GM21526 (cell line): ENCODE measurements around the gene VAV2.

ENCODE experiments used
- ATAC-seq: cut with Tn5 transposase; IDR thresholded peaks from one replicate; pipeline ENCODE4 v1.9.1; 2021; ENCODE audit warnings: moderate library complexity; ENCODE audit not compliant: unreplicated experiment, low FRiP score

The VAV2 gene

DNA sequence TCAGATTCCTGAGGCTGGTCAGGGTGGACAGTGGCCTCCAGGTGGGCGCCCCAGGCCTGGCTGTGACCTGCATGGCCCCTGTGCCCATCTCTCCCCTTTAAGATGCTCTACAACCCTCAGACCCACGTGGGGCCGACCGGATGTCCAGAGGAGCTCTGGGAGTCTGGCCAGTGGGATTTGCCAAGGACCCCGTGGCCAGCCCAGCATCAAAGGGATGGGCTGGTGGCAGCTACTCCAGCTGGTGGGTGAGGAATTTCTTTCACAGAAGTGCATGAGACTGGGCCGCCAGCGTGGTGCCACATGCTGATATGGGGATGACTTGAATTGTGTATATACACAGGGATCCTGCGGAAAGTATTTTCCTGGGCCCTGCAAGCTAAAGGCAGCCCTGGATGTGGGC is 159.2 kb downstream of the VAV2 start:
- ATAC-seq: no peak

DNA sequence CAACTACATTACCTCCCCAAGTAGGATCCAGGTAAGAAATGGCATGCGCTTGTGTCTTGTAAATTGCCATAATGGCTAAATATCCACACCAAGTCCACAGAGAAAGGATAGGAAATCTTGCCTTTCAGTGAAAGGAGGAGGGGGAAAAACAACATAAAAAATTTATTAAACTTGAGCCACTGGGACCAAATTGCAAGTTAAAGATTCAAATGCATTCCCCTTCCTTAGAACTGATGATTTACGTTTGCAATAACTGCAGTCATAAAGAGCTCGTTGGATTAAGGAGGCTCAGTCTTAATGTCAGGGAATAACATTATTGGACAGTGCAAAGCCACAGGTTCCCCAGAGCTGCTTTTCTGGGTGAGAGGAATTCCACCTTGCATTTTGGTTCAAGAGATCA is 161.4 kb downstream of the VAV2 start:
- ATAC-seq: no peak

DNA sequence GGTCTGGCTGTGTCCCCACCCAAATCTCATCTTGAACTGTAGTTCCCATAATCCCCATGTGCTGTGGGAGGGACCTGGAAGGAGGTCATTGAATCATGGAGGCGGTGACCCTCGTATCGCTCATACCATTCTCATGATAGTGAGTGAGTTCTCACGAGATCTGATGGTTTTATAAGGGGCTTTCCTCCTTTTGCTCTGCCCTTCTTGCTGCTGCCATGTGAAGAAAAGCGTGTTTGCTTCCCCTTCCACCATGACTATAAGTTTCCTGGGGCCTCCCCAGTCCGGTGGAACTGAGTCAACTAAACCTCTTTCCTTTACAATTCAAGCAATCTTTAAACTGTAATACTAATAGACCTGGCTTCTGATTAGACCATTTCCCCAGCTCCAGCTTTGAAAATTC is 161.8 kb downstream of the VAV2 start:
- no peak for ATAC-seq

DNA sequence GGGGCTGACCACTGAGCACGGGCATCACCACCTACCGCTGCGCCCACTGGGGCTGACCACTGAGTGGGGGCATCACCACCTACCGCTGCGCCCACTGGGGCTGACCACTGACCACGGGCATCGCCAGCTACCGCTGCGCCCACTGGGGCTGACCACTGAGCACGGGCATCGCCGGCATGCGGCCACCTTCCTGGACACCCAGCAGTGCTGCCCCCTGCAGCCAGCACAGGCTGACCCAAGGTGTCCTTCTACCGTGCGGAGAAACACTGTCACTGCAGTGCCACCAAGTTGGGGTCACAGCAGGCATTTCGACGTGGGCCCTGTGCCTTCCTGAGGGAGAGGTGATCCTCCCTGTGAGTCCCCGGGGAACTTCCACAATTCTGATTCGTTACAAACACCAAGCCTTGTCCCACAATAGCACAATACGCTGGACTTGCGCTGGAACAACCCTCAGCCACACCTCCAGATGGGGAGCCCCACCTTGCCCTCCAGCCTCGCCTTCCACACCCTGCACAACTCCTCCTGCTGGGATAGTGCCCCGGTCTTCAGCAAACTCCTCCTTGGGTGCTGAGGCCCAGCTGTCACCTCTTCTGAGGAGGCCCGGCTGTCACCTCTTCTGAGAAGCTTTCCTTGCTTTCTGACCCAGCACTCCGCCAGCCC is 163.7 kb downstream of the VAV2 start:
- ATAC-seq: no peak

DNA sequence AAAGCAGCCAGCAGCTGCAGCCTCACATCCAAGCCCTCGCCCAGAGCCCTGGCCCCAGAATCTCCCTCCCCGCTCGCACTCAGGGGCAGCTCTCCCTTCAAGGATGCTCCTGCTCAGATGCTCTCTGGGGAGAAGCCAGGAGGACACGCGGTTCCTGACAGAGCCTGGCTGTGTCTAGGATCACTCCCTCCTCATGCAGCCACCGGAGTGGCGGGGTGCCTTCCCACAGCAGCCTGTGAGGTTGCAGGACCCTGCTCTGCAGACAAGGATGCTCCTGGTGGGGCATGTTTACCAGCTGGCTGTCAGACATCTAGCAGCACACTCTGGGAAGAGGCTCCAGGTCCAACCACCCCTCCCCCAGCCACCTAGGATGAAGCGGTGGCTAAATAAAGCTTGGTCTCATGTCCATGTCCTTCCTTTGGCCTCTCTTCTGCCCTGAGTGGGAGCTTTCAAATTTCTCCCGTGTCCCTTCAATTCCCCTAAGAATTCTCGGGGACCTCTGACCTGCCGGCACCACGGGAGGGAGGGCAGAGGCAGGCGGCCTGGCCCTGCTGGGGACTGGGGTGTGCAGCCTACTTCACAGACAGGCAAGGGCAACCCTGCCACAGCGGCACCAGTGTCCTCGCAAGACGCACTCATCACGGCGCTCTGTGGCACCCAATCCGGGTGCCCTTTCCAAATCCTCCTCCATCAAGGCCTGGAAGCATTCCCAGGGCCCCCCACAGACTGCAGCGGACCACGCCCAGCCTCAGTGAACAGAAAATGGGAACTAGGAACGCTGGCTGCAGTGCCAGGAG is 165.6 kb downstream of the VAV2 start:
- no peak for ATAC-seq

DNA sequence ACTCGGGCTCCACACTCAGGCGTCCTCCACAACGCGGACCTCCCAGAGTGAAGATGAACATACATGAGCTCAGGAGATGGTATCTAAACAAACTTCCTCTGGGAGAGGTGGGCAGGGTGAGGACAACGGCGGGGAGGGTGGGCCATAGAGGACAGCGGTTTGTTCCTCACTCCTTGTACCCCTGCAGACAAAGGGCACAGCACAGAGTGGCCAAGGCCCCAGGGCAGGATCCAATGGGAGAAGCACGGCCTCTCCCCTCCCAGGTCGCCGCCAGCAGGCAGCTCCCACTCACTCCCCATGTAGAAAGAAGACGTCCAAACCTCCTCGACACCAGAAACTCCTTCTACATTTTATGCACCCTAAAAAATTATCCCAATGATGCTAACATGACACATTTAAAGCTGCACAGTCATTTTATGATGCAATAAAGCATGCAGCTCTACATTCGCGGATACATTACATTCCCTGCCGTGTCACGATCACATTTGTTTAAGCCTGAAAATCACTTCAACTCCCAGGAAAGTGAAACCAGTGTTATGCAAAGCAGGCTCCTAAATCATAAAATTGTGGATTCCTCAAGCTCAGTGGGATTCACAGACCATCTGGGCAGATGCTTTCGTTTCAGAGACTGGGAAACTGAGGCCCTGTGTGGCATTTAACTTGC is 166.4 kb downstream of the VAV2 start:
- ATAC-seq: no peak

DNA sequence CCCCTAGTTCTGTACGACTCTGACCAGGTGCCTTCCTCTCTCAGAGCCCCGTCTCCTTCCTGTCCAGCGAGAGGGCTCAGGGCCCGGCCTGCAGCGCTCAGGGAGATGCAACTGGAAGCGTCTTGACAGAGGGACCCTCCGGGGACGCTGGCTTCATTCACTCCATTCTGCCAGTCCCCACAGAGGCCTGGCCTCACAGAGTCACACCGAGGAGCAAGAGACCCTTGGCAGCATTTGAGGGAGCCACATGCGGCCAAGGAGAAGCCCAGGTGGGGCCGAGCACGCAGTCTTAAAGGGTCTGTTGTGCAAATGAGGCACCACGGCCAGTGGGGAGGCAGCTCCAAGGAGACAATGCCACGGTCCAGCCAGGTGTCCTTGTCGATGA is 167.3 kb downstream of the VAV2 start:
- ATAC-seq: no peak

DNA sequence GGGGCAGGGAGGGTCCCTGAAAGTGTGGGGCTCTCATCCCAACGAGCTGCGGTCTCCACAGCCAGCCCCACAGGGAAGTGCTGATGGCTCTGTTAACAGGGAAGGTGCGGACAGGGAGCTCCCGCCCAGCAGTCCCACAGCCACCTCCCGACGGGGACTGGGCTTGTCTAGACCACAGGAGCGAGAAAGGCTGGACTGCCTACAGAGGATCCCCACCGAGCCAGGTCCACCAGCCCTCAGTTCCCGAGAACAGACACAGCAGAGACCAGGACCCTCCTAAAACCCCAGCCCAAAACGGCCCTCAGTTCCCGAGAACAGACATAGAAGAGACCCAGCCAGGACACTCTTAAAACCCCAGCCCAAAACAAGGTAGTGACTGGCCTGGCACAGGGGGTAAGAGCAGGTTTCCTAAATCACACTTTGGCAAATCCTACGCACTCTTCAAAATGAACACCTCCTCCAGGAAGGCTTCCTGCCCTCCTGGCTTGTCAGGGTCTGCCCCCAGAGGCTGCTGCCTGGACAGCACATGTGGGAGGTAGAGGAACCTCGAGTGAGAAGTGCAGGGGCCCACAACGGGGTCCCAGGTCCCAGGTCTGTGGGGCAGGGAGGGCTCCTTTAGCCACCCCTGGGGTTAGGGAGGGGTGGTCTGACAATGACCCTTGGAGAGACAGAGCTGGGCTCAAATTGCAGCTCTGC is 167.9 kb downstream of the VAV2 start:
- ATAC-seq: no peak

DNA sequence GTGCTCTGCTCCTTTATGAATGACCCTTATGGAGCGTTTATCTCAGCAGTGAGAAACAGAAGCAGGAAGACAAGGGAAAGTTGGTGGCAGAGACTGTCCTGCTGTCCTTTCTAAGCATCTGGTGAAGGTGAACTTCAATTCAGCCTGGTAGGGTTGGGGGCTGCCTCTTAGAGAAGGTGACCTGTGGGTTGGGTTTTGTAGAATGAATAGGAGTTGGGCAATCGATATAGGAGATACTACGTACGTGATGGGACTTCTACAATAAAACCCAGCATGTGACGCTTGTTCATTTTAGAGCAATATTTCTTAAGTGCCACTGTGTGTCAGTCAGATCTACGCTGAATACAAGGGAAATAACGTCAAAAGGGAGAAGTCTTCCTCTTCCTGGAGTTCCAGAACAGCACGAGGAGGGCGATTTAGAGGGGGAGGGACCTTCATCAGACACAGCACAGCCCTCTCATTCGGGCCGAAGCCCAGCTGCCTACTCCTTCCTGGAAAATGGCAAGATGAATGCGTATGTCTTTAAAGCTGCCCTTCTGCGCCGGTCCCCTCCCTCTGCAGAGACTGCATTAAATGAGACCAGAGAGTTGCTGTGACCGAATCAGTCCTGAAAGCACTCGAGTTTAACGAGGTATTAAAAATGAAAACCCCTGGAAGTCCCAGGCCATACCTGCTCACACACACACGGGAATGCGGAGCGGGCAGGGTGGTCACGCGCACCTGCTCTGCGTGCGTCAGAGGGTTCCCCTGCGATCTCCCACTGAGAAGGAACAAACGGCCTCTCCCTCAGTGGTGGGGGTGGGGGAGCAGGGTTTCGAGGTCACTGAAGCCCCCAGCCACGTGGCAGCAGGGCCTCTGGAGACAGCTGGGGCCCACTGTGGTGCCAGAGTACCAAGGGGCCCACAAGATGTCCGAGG is 168.7 kb downstream of the VAV2 start:
- no peak for ATAC-seq

DNA sequence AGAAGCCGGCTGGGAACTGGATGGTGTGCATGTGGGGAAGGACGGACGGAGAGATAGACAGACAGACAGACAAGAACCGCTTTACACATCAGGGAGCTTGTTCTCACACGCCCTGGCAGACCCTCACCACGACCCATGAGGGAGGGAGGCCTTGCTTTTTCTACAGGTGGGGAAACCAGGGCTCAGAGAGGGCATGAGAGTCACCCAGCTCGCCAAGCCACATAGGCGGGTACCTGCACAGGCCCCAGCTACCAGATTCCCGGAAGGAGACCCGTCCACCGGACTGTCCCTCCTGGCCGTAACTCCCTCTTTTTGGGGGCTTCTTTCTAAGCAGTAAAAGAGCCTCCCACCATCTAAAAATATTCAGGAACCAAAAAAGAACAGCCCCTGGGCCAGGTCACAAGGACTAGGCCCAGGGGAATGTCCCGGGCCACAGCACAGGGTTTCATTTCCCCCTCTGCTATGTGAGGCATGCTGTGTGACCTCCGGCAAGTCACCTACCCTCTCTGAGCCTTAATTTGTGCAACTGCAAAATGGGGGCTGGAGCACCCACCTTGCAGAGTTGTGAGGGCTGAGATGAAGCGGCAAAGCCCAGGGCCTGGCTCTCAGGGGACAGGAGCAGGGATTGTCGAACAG is 169.6 kb downstream of the VAV2 start:
- no peak for ATAC-seq

DNA sequence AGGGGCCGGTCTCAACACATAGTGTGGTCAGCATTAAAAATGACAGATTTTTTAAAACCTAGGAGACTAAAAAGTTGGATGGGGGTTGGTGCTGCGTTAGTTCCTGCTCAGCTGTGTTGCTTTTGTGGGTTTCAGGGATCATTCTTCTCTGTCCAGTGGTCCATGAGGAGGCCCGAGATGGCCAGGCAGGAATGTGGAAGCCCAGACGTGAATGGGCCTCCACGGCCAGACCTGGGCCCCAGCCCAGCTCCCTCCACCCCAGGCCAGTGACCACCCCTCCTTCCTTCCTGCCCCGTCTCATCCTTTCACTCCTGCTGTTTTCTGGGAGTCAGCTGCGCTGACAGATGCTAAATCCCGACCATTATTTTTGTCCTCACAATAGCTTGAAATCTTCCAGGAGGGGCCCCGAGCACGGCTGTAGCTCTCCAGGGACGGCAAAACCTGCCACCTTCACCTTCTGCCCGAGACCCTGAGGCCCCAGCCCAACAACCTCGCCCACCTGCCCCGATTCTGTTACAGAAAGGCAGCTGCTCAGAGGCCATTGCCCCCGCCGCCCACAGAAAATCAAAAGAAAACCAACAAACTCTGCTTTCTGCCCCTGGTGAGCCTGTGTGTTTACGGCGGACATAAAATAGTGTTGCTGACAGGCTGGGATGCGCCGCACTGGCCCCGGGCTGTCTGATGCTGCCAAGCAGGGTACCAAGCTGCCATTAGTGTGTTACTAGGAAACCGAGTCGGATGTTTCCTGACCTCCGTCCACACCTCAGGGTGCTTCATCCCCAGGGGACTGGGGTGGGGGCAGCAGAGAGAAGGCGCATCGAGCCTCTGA is 170.3 kb downstream of the VAV2 start:
- ATAC-seq: no peak

DNA sequence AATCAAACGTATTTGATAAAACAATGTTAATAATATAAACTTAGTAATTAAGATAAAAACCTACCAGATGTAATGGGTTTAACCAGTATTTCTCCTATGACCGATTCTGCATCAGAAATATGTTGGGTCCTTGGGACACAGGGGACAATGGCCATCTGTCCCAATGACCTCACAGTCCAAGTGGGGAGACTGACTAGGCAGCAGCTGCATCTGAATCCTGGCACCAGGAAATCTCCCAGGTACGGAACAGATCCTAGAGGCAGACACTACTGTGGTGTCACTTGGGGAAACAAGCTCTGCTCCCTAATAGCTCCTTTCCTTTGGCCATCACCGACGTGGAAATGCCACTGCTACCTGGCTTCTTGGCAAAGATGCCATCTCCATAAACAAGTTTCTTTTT is 172.2 kb downstream of the VAV2 start:
- ATAC-seq: no peak

DNA sequence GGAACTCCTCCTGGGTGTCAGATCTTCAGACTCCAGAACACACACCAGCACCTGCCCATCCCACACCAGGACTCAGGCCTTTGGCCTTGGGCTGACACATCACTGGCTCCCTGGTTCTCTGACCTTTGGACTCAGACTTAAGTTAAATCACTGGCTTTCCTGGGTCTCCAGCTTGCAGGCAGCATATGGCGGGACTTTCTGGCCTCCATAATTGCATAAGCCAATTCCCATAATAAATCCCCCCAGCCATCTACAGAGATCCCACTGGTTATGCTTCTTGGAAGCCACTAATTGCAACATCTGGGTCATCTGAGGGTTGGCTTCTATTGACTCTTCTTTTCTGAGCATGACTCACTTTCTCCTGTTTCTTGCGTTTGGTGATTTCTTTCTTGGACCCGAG is 173.7 kb downstream of the VAV2 start:
- no peak for ATAC-seq

DNA sequence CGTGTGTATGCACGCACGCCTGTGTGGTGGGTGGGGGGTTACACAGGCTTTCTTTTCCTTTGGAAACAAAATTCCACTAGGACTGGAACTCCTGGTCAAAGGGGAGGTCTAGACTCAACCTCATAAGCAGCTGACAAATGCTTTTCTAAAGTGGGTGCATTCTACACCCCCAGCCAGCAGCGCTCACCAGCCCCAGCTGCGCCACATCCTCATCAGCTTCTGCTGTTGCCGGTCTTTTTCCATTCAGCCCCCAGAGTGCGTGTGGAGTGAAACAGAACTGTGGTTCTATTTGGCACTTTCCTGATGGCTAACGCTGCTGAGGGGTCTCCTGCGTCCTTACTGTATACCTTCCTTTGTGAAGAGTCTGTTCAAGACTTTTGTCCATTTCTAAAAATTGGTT is 176.3 kb downstream of the VAV2 start:
- no peak for ATAC-seq

DNA sequence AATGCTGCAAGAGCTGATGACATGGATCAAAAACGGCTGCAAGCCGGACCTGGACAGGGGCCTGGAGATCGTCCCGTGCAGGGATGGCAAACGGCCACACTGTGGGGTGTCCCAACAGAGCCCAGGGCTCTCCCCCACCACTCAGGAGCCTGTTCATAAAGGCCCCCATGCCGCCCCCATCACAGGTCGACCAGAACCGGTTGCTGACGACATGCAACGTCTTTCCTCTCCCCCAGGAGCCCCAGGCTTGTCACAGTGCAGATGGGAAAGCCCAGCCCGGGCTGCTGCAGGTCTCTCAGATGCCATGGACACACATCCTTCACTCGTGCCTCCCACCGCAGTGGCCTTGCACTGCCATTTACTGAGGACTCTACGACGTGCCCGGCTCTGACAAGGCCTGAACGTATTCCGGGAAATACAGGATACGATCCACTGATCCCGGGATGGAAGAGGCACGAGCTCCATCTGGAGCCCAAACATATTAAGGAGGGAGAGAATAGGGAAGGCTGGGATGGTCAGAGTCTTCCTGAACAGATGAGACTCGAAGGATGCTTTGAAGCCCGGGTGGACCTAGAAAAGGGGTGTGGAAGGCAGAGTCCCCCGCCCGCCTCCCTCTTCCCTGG is 177.4 kb downstream of the VAV2 start:
- no peak for ATAC-seq

DNA sequence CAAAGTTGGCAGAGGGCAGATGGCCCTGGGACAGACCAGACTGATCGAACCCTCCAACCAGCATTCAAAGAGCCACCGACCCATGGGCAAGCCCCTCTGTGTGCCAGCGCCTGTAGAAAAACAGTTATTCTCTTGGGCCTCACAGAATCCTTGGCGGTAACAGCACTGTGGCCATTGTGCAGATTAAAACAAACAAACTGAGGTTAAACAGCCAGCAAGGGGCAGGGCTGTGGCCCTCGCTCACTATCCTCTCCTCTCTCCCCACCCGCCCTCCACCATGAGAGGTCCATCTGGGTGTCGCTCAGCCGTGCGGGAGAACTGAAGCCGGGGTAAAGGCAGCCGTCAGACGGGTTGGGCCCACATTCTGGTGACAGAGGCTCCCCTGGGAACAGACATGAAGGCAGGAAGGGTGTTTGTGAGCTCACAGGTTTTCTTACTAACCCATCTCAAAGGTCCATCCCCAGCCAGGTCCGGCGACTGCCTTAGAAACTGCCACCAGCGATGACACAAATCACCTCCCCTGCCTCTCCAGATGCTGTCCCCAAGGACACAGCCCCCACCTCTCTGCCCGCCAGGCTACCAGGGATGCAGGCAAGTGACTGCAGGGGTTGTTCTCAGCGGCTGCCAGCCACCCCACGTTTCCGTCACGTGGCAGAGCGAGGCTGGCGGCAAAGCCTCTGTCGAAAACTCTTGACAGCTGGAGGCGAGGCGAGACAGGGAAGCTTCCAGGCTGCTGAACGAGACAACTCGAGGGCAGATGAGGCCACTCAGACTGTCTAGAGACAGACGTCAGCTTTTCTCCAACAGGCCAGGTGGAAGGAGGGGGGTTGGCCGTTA is 178.2 kb downstream of the VAV2 start:
- ATAC-seq: no peak

DNA sequence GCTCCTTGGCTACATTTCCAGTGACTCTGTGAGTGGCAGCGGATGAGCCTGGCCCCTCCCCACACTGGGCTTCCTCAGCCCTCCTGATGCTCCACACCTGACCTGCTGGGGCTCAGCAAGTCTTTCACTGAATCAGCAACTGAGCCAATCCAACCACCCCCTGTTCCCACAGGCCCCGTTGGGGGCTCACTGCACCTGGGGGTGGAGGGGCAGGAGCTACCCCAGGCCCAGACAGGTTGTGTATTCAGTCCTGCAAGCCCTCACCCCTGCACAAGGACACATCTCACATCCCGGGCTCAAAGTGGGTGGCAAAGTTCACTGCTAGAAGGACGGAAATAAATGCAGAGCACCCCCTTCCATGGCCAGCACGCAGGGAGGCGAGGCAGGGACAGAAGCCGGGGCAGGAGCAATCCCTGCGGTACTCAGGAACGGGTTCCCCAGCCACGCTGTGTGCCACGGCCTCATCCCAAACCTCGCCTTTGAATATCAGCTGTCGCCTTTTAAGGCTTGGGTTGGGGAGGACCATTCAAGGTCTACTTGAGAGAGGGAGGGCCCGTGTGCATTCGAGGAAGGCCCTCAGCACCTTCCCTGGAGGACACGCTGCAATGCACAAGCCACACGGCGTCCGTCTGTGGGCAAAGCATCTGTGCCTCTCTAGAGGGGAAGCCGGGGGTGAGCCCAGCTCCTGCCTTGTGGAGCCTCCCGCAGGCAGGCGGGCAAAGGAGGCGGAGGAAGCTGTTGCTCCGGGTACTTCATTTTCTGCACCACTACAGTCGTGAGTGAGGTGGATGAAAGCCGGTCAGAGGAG is 179.0 kb downstream of the VAV2 start:
- ATAC-seq: no peak
